ENCODE measurements around the gene CDH23. TPM values are rescaled to one million over a fixed set of nuclear protein-coding genes. Genes with fewer than 3 reads are reported as not detected.

CDH23 gene
- total RNA-seq, 4 donors from 2014 or later, result 2.9 to 16.1 (median 5.9) TPM

- in situ Hi-C loops (cut with MboI; ENCODE audit: low pct_ligation_motif_present in 1 of 4, low pct_unique_long_range_greater_than_20kb in 1 of 4, low sequenced_read_pairs in 3 of 4) (loop anchor here (10.0 to 25.0 kb wide), 4 partner anchors 106 to 392 kb away; partner anchors contain the start of genes SLC29A3 (in 3 of the 4) and CDH23 (in 2 of the 4)), intact Hi-C loops (cut with DNase I; ENCODE audit: low total_unique reads) (loop anchor here (10.0 kb wide), 1 partner anchor 312 kb away; the partner anchor contains the start of gene CDH23)
- Histone ChIP-seq H3K4me1 (peaks cover 0 to 5% (median 0%) of the 10 kb centered on the region in 4 donors), H3K9me3 (no peaks in the 10 kb centered on the region), H3K36me3 (no peaks in the 10 kb centered on the region), H3K27ac (no peak overlapping the region), H3K4me3 (no peak overlapping the region), H3K27me3 (no peaks in the 10 kb centered on the region)
- WGBS, 2 donors (ENCODE audit: low coverage in 1 of 2), result 88% methylated on average over 32 of the region's 35 CpGs; no CpG with 5 or more reads in 1 of the 2 donors
- TF ChIP-seq POLR2A (IDR thresholded peaks at IDR 0.05), result no peak
- TF ChIP-seq, protein P1, sequence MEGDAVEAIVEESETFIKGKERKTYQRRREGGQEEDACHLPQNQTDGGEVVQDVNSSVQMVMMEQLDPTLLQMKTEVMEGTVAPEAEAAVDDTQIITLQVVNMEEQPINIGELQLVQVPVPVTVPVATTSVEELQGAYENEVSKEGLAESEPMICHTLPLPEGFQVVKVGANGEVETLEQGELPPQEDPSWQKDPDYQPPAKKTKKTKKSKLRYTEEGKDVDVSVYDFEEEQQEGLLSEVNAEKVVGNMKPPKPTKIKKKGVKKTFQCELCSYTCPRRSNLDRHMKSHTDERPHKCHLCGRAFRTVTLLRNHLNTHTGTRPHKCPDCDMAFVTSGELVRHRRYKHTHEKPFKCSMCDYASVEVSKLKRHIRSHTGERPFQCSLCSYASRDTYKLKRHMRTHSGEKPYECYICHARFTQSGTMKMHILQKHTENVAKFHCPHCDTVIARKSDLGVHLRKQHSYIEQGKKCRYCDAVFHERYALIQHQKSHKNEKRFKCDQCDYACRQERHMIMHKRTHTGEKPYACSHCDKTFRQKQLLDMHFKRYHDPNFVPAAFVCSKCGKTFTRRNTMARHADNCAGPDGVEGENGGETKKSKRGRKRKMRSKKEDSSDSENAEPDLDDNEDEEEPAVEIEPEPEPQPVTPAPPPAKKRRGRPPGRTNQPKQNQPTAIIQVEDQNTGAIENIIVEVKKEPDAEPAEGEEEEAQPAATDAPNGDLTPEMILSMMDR (IDR thresholded peaks at IDR 0.05), result no peak
- no peak for TF ChIP-seq EP300 (IDR thresholded peaks at IDR 0.05; ENCODE audit: low read depth)
- no peak for TF ChIP-seq POLR2AphosphoS5 (IDR thresholded peaks at IDR 0.05)
- no peak for DNase-seq
Measured at GRCh38 chr10:71706216-71707121, 309.7 kb downstream of the CDH23 start.

DNA sequence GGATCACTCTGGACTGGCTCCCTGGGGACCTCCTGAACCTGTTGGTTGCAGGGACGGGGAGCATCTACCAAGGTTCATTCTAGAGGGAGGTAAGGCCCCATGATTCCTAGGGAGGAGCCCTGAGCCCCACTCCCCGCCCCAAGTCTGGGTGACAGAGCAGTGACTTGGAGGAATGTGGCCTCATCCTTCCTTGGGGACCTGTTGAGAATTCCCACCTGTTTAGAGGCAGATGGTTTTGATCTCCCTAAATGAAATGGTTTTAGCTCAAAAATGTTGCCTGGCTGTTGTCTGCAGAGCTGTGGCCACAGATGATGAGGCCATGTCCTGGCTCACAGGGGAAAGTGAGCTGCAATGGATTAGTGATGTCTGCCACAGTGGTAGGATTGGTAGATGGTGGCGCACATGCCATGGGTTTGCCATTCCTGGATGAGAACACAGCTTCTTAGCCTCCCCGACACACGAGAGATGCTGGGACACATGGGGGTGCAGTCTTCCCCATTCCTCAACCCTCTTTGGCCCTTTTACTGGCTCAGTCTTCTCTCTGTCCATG lies 310.6 kb downstream of the CDH23 start:
- Histone ChIP-seq H3K4me1 (peaks cover 0 to 5% (median 0%) of the 10 kb centered on the region in 4 donors), H3K36me3 (no peaks in the 10 kb centered on the region), H3K9me3 (no peaks in the 10 kb centered on the region), H3K27me3 (no peaks in the 10 kb centered on the region), H3K4me3 (no peak overlapping the region), H3K27ac (no peak overlapping the region)
- no peak for DNase-seq
- 90% methylated on average over 5 of the region's 5 CpGs; no CpG with 5 or more reads in 1 of the 2 donors for WGBS, 2 donors (ENCODE audit: low coverage in 1 of 2)
- intact Hi-C loops (cut with DNase I; ENCODE audit: low total_unique reads) (loop anchor here (10.0 kb wide), 1 partner anchor 313 kb away; the partner anchor contains the start of gene CDH23), in situ Hi-C loops (cut with MboI; ENCODE audit: low pct_ligation_motif_present in 1 of 4, low pct_unique_long_range_greater_than_20kb in 1 of 4, low sequenced_read_pairs in 3 of 4) (loop anchor here (10.0 to 25.0 kb wide), 4 partner anchors 105 to 393 kb away; partner anchors contain the start of genes SLC29A3 (in 3 of the 4) and CDH23 (in 2 of the 4))
- TF ChIP-seq, protein P1 (IDR thresholded peaks at IDR 0.05), result no peak
- TF ChIP-seq POLR2AphosphoS5 (IDR thresholded peaks at IDR 0.05), result no peak
- no peak for TF ChIP-seq EP300 (IDR thresholded peaks at IDR 0.05; ENCODE audit: low read depth)
- no peak for TF ChIP-seq POLR2A (IDR thresholded peaks at IDR 0.05)

- intact Hi-C loops (cut with DNase I; ENCODE audit: low total_unique reads) (loop anchor here (10.0 kb wide), 1 partner anchor 314 kb away; the partner anchor contains the start of gene CDH23), in situ Hi-C loops (cut with MboI; ENCODE audit: low pct_ligation_motif_present in 1 of 4, low pct_unique_long_range_greater_than_20kb in 1 of 4, low sequenced_read_pairs in 3 of 4) (loop anchor here (10.0 to 25.0 kb wide), 4 partner anchors 104 to 394 kb away; partner anchors contain the start of genes SLC29A3 (in 3 of the 4) and CDH23 (in 2 of the 4))
- TF ChIP-seq, protein P1 (IDR thresholded peaks at IDR 0.05), result peak; percentile 78 to 91 (median 81)
- no peak for TF ChIP-seq EP300 (IDR thresholded peaks at IDR 0.05; ENCODE audit: low read depth)
- TF ChIP-seq POLR2AphosphoS5 (IDR thresholded peaks at IDR 0.05), result no peak
- TF ChIP-seq POLR2A (IDR thresholded peaks at IDR 0.05), result no peak
- 12% methylated on average over 10 of the region's 10 CpGs; no CpG with 5 or more reads in 1 of the 2 donors for WGBS, 2 donors (ENCODE audit: low coverage in 1 of 2)
- peak; percentile 62 for DNase-seq
- no peaks in the 10 kb centered on the region for H3K36me3 ChIP-seq
- H3K27me3 ChIP-seq, result no peaks in the 10 kb centered on the region
- H3K27ac ChIP-seq, result no peak overlapping the region
- peaks cover 6 to 14% (median 7%) of the 10 kb centered on the region in 4 donors for H3K4me1 ChIP-seq
- H3K4me3 ChIP-seq, result no peak overlapping the region
- no peaks in the 10 kb centered on the region for H3K9me3 ChIP-seq
Measured at GRCh38 chr10:71708301-71708703, 311.6 kb downstream of the CDH23 start.

Data from transverse colon (tissue), 4 donors.